ENCODE results near the gene TAS1R3.

DNA sequence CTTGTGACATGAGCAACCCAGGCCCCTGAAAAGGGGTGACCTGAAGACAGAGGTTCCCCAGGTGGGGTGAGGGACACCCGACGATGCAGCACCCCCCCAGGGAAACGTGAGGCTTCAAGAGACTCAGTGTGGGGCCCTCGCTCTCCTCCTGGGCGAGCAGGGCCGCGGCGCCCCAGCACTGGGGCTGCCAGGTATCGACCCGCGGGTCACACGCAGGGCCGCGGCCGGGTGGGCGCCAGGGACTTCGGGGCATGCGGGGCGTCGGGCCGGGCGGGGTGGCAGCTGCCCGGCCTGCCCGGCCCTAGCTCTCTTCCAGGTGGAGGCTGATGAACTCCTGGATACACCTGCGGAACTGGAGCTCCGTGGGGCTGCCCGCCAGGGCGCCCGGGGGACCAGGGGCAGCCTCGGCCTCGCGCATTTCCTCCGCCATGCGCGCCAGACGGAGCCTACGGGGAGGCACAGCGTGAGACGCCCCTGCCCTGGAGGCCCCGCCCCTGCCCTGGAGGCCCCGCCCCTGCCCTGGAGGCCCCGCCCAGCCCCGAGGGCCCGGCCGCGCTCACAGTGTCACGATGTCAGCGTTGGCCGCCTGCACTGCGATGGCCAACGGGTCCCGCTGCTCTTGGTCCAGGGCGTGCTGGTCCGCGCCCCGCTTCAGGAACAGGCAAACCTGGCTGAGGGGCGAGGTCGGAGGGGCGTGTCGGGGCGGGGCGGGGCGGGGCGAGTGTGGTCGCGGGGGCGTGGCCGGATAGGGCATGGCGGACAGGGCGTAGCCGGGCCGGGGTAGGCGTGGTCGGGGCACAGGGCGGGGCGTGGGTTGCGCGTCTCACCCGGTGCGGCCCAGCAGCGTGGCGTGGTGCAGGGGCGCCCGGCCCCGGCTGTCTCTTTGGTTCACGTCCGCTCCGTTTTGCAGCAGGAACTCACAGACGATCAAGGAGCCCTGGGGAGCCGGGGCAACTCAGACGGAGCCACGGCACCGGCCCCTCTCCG is 37.5 kb upstream of the TAS1R3 start:
- no peak for TF ChIP-seq POLR2AphosphoS5 (IDR thresholded peaks at IDR 0.05; ENCODE audit: low read depth, low read length)
- TF ChIP-seq, protein P1, sequence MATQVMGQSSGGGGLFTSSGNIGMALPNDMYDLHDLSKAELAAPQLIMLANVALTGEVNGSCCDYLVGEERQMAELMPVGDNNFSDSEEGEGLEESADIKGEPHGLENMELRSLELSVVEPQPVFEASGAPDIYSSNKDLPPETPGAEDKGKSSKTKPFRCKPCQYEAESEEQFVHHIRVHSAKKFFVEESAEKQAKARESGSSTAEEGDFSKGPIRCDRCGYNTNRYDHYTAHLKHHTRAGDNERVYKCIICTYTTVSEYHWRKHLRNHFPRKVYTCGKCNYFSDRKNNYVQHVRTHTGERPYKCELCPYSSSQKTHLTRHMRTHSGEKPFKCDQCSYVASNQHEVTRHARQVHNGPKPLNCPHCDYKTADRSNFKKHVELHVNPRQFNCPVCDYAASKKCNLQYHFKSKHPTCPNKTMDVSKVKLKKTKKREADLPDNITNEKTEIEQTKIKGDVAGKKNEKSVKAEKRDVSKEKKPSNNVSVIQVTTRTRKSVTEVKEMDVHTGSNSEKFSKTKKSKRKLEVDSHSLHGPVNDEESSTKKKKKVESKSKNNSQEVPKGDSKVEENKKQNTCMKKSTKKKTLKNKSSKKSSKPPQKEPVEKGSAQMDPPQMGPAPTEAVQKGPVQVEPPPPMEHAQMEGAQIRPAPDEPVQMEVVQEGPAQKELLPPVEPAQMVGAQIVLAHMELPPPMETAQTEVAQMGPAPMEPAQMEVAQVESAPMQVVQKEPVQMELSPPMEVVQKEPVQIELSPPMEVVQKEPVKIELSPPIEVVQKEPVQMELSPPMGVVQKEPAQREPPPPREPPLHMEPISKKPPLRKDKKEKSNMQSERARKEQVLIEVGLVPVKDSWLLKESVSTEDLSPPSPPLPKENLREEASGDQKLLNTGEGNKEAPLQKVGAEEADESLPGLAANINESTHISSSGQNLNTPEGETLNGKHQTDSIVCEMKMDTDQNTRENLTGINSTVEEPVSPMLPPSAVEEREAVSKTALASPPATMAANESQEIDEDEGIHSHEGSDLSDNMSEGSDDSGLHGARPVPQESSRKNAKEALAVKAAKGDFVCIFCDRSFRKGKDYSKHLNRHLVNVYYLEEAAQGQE (IDR thresholded peaks at IDR 0.05; ENCODE audit: insufficient read depth in 1 of 2, low read depth in 2 of 2, low read length in 2 of 2), result no peak

All from PFSK-1 (cell line).